ENCODE measurements around the gene KRTAP10-10.

DNA sequence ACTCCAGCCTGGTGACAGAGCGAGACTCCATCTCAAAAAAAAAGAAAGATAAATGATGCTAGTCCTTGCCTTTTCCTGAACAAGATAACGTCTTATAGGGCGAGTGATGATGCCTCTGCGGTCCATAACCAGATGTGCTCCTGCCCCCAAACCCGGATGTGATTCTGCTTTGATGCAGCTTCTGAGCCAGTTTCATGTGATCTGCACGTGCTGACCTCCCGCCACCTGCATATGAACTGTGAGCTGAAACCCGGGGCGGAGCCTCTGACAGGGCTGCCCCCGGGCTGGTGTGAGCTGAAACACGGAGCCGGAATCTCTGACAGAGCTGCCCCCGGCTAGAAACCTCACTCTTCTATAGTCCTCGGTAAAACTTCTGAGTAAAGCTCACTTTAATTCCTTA lies 16.0 kb downstream of the KRTAP10-10 start:
- no peak for TF ChIP-seq POLR2A (IDR thresholded peaks at IDR 0.05)
- TF ChIP-seq, protein P1, sequence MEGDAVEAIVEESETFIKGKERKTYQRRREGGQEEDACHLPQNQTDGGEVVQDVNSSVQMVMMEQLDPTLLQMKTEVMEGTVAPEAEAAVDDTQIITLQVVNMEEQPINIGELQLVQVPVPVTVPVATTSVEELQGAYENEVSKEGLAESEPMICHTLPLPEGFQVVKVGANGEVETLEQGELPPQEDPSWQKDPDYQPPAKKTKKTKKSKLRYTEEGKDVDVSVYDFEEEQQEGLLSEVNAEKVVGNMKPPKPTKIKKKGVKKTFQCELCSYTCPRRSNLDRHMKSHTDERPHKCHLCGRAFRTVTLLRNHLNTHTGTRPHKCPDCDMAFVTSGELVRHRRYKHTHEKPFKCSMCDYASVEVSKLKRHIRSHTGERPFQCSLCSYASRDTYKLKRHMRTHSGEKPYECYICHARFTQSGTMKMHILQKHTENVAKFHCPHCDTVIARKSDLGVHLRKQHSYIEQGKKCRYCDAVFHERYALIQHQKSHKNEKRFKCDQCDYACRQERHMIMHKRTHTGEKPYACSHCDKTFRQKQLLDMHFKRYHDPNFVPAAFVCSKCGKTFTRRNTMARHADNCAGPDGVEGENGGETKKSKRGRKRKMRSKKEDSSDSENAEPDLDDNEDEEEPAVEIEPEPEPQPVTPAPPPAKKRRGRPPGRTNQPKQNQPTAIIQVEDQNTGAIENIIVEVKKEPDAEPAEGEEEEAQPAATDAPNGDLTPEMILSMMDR (IDR thresholded peaks at IDR 0.05), result no peak

All from testis (tissue), 2 donors.